ENCODE measurements around the gene FAXC.

FAXC gene

GRCh38 chr6:99225172-99225571 is 124.3 kb downstream of the FAXC start:
- TF ChIP-seq MAX (IDR thresholded peaks at IDR 0.05): no peak
- TF ChIP-seq REST (IDR thresholded peaks at IDR 0.05; ENCODE audit: low read depth): no peak
- TF ChIP-seq EGR1 (IDR thresholded peaks at IDR 0.05): no peak
- no peak for TF ChIP-seq CREB1 (IDR thresholded peaks at IDR 0.05; ENCODE audit: low read depth)
- TF ChIP-seq USF1 (IDR thresholded peaks at IDR 0.05): no peak
- TF ChIP-seq ZBTB7A (IDR thresholded peaks at IDR 0.05; ENCODE audit: low read depth): no peak
- TF ChIP-seq YY1 (IDR thresholded peaks at IDR 0.05; ENCODE audit: low read depth): no peak
- no peak for TF ChIP-seq CEBPB (IDR thresholded peaks at IDR 0.05)
- no peak for TF ChIP-seq TEAD4 (IDR thresholded peaks at IDR 0.05)
- no peak for TF ChIP-seq TAF1 (IDR thresholded peaks at IDR 0.05; ENCODE audit: low read depth)
- TF ChIP-seq EP300 (IDR thresholded peaks at IDR 0.05; ENCODE audit: borderline replicate concordance): no peak
- no peak for TF ChIP-seq TCF12 (IDR thresholded peaks at IDR 0.05; ENCODE audit: low read depth)
- TF ChIP-seq NFIC (IDR thresholded peaks at IDR 0.05): no peak
- no peak for TF ChIP-seq FOXM1 (IDR thresholded peaks at IDR 0.05; ENCODE audit: borderline replicate concordance, low read depth)
- no peak for TF ChIP-seq RAD21 (IDR thresholded peaks at IDR 0.05; ENCODE audit: low read depth)

All from Ishikawa (cell line).